ENCODE data around the gene ASTN2. TPM values are rescaled to one million over a fixed set of nuclear protein-coding genes. Genes with fewer than 3 reads are reported as not detected.

Gene ASTN2
- total and polyA plus RNA-seq, 2 experiments from 2014 or later, result 5.6 to 7.7 TPM

DNA sequence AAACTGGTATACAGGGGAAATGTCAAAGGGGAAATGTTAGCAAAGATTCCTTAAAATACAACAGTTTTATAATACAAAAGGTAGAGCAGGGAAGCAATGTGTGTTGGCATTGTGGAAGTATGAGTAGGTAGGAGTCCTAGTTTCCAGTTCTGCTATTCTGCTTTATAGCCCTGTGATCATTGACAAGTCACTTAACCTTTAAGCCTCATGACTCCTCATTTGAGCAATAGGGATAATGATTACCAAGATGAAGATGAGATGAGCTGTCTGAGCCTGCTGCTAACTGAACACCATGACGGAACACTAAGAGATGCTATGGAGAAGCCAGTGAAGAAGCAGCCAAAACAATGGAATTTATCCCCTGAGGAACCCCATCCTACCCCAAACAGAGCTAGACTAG, 1009.5 kb downstream of the ASTN2 start:
- Histone ChIP-seq H3K27ac (no peak overlapping the region), H3K9me3 (ENCODE audit: low read depth) (no peaks in the 10 kb centered on the region), H3K36me3 (no peaks in the 10 kb centered on the region), H3K4me1 (ENCODE audit: low read depth) (peaks cover 8% of the 10 kb centered on the region), H3K4me3 (no peak overlapping the region), H3K27me3 (no peaks in the 10 kb centered on the region)
- TF ChIP-seq, protein P1, sequence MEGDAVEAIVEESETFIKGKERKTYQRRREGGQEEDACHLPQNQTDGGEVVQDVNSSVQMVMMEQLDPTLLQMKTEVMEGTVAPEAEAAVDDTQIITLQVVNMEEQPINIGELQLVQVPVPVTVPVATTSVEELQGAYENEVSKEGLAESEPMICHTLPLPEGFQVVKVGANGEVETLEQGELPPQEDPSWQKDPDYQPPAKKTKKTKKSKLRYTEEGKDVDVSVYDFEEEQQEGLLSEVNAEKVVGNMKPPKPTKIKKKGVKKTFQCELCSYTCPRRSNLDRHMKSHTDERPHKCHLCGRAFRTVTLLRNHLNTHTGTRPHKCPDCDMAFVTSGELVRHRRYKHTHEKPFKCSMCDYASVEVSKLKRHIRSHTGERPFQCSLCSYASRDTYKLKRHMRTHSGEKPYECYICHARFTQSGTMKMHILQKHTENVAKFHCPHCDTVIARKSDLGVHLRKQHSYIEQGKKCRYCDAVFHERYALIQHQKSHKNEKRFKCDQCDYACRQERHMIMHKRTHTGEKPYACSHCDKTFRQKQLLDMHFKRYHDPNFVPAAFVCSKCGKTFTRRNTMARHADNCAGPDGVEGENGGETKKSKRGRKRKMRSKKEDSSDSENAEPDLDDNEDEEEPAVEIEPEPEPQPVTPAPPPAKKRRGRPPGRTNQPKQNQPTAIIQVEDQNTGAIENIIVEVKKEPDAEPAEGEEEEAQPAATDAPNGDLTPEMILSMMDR (IDR thresholded peaks at IDR 0.05; ENCODE audit: low read depth, low read length), result no peak
- DNase-seq (ENCODE audit: low read depth in 1 of 2, low spot score in 1 of 2), result no peak

DNA sequence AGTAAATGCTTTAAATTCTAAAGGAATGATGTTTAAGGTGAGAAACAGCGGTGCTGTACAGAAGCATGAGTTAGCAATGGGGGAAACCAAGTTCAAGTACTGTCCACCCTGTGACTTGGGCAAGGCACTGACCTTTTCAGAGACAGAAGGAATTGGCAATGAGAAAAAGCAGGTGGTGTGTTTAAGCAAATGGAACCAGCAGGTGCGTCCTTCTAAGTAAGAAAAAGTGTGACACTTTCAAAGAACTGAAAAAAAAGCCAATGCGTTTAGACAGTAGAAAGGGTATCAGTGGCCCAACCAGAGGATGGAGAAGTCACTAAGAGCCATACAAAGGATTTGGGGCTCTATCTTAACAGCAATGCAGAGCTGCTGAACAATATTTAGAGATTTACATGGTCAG, 1010.6 kb downstream of the ASTN2 start:
- TF ChIP-seq, protein P1 (IDR thresholded peaks at IDR 0.05; ENCODE audit: low read depth, low read length), result no peak
- Histone ChIP-seq H3K36me3 (no peaks in the 10 kb centered on the region), H3K4me1 (ENCODE audit: low read depth) (peaks cover 8% of the 10 kb centered on the region), H3K4me3 (no peak overlapping the region), H3K27me3 (no peaks in the 10 kb centered on the region), H3K27ac (no peak overlapping the region), H3K9me3 (ENCODE audit: low read depth) (no peaks in the 10 kb centered on the region)
- DNase-seq (ENCODE audit: low read depth in 1 of 2, low spot score in 1 of 2), result no peak

DNA sequence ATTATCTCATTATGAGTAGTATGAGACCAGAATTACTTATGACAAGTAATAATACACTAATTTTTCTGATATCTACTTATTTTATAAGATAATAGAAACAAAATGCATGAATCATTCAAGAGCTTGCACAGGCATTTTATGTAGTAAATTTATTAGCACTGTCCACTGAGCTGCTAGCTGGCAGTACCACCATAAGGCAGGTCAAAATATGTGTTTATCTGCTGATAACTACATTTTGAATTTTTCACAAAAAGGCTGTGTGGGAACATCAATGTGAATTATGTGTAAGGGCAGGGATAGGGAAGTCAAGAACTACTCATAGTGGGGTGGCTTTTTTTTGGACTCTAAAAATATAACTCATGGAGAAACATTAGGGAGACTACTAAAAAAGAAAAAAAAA, 1011.7 kb downstream of the ASTN2 start:
- TF ChIP-seq, protein P1 (IDR thresholded peaks at IDR 0.05; ENCODE audit: low read depth, low read length), result no peak
- DNase-seq (ENCODE audit: low read depth in 1 of 2, low spot score in 1 of 2), result no peak
- peaks cover 8% of the 10 kb centered on the region for H3K4me1 ChIP-seq (ENCODE audit: low read depth)
- no peak overlapping the region for H3K4me3 ChIP-seq
- no peaks in the 10 kb centered on the region for H3K27me3 ChIP-seq
- H3K27ac ChIP-seq, result no peak overlapping the region
- H3K36me3 ChIP-seq, result no peaks in the 10 kb centered on the region
- H3K9me3 ChIP-seq (ENCODE audit: low read depth), result no peaks in the 10 kb centered on the region

DNA sequence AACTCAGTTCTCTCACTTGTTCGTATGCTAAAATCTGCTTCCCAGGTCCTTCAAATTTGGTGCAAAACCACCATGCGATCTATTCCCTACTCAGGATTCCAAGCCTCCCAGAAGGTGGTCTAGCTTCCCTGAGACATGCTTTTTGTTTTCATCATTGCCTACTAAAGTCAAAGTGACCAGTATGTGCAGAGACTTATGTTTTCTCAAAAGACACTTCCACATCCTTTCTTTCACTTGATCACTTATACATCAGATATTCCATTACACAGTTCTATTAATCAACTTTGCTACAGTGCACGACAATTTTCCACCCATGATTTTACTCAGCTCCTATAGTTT, 1019.2 kb downstream of the ASTN2 start:
- no peaks in the 10 kb centered on the region for H3K9me3 ChIP-seq (ENCODE audit: low read depth)
- H3K36me3 ChIP-seq, result no peaks in the 10 kb centered on the region
- H3K4me1 ChIP-seq (ENCODE audit: low read depth), result no peaks in the 10 kb centered on the region
- DNase-seq (ENCODE audit: low read depth in 1 of 2, low spot score in 1 of 2), result no peak
- H3K27me3 ChIP-seq, result no peaks in the 10 kb centered on the region
- TF ChIP-seq, protein P1 (IDR thresholded peaks at IDR 0.05; ENCODE audit: low read depth, low read length), result no peak
- H3K27ac ChIP-seq, result no peak overlapping the region
- no peak overlapping the region for H3K4me3 ChIP-seq

GRCh38 chr9:116394894-116395698, 1019.8 kb downstream of the ASTN2 start:
- DNase-seq (ENCODE audit: low read depth in 1 of 2, low spot score in 1 of 2), result no peak
- Histone ChIP-seq H3K27me3 (no peaks in the 10 kb centered on the region), H3K4me3 (no peak overlapping the region), H3K9me3 (ENCODE audit: low read depth) (no peaks in the 10 kb centered on the region), H3K27ac (no peak overlapping the region), H3K4me1 (ENCODE audit: low read depth) (no peaks in the 10 kb centered on the region), H3K36me3 (no peaks in the 10 kb centered on the region)
- TF ChIP-seq, protein P1 (IDR thresholded peaks at IDR 0.05; ENCODE audit: low read depth, low read length), result no peak
